WTC11 (cell line): ENCODE data around the gene MECP2. TPM values are rescaled to one million over a fixed set of nuclear protein-coding genes. Genes with fewer than 3 reads are reported as not detected.

Experiments
- ATAC-seq: fragments of 200-7000 bp; cut with Tn5 transposase; 2 replicates; pipeline ENCODE4 v1.10.0; 2021; ENCODE audit warnings: mild to moderate bottlenecking, moderate library complexity
- CTCF ChIA-PET: fragments of 300-600 bp; sonication (Branson Sonifier 250); formaldehyde crosslinking; loops from one replicate; lab custom pipeline; 2021; ENCODE audit warnings: antibody characterized with exemption; lab: Charles Lee
- POLR2A ChIA-PET: fragments of 350-600 bp; sonication (Branson Sonifier 250); formaldehyde crosslinking; loops from one replicate; lab custom pipeline; 2021; ENCODE audit warnings: antibody characterized with exemption; lab: Charles Lee
- DNase-seq: peaks from one replicate; pipeline ENCODE4 v3.0.0; 2021; ENCODE audit warnings: low spot score
- H3K27ac Mint-ChIP-seq: 2 replicates; pipeline ENCODE4 v1.8.0; 2021; ENCODE audit warnings: mixed read lengths
- H3K27me3 Mint-ChIP-seq: 2 replicates; pipeline ENCODE4 v1.8.0; 2021; ENCODE audit warnings: low read depth, mild to moderate bottlenecking, moderate library complexity, mixed read lengths
- H3K36me3 Mint-ChIP-seq: 2 replicates; pipeline ENCODE4 v1.8.0; 2021; ENCODE audit warnings: mixed read lengths
- H3K4me1 Mint-ChIP-seq: 2 replicates; pipeline ENCODE4 v1.8.0; 2022; ENCODE audit warnings: mixed read lengths
- H3K4me3 Mint-ChIP-seq: 2 replicates; pipeline ENCODE4 v1.8.0; 2021; ENCODE audit warnings: mild to moderate bottlenecking, moderate library complexity, mixed read lengths
- H3K9me3 Mint-ChIP-seq: 2 replicates; pipeline ENCODE4 v1.8.0; 2021; ENCODE audit warnings: mixed read lengths
- CREB1 ChIP-seq: sonication (generic); formaldehyde crosslinking; IDR thresholded peaks from 2 replicates; pipeline ENCODE4 v1.8.0; 2023; ENCODE audit warnings: mild to moderate bottlenecking, missing genetic modification reagents
- CTCF ChIP-seq: fragments of 200-600 bp; IDR thresholded peaks from 2 replicates; pipeline ENCODE4 v1.8.0; 2022; ENCODE audit warnings: antibody characterized with exemption
- E2F4 ChIP-seq: sonication (generic); formaldehyde crosslinking; IDR thresholded peaks from 2 replicates; pipeline ENCODE4 v1.8.1; 2022; ENCODE audit warnings: low read depth, mild to moderate bottlenecking, moderate library complexity, missing genetic modification reagents, borderline replicate concordance
- FOXJ3 ChIP-seq: sonication (generic); formaldehyde crosslinking; IDR thresholded peaks from 2 replicates; pipeline ENCODE4 v1.9.0; 2021; ENCODE audit warnings: missing genetic modification reagents, mild to moderate bottlenecking, borderline replicate concordance
- FOXK1 ChIP-seq: sonication (generic); formaldehyde crosslinking; IDR thresholded peaks from 2 replicates; pipeline ENCODE4 v1.8.0; 2022; ENCODE audit warnings: mild to moderate bottlenecking, moderate library complexity, missing genetic modification reagents
- GABPB1 ChIP-seq: sonication (generic); formaldehyde crosslinking; IDR thresholded peaks from 2 replicates; pipeline ENCODE4 v1.8.1; 2023; ENCODE audit warnings: mild to moderate bottlenecking, missing genetic modification reagents
- JUN ChIP-seq: sonication (generic); formaldehyde crosslinking; IDR thresholded peaks from 2 replicates; pipeline ENCODE4 v1.8.0; 2023; ENCODE audit warnings: mild to moderate bottlenecking, missing genetic modification reagents
- MYBL2 ChIP-seq: sonication (generic); formaldehyde crosslinking; IDR thresholded peaks from 2 replicates; pipeline ENCODE4 v1.8.1; 2023; ENCODE audit warnings: mild to moderate bottlenecking, moderate library complexity, missing genetic modification reagents
- NFYB ChIP-seq: sonication (generic); formaldehyde crosslinking; conservative IDR thresholded peaks from 2 replicates; pipeline ENCODE4 v1.8.0; 2022; ENCODE audit warnings: low read depth, missing genetic modification reagents
- OVOL2 ChIP-seq: fragments of 250-450 bp; sonication (Bioruptor Pico); IDR thresholded peaks from 2 replicates; pipeline ENCODE4 v1.9.0; 2021; ENCODE audit warnings: mild to moderate bottlenecking, borderline replicate concordance
- PREB ChIP-seq: sonication (generic); formaldehyde crosslinking; IDR thresholded peaks from 2 replicates; pipeline ENCODE4 v1.8.1; 2022; ENCODE audit warnings: mild to moderate bottlenecking, missing genetic modification reagents, moderate library complexity, borderline replicate concordance
- RORB ChIP-seq: fragments of 250-450 bp; sonication (Bioruptor Pico); IDR thresholded peaks from 2 replicates; pipeline ENCODE4 v1.9.0; 2021; ENCODE audit warnings: mild to moderate bottlenecking
- TCF7 ChIP-seq: sonication (generic); formaldehyde crosslinking; IDR thresholded peaks from 2 replicates; pipeline ENCODE4 v1.8.0; 2022; ENCODE audit warnings: mild to moderate bottlenecking, low read depth, missing genetic modification reagents, moderate library complexity
- ZNF416 ChIP-seq: fragments of 250-450 bp; sonication (Bioruptor Pico); IDR thresholded peaks from 2 replicates; pipeline ENCODE4 v1.9.0; 2021; ENCODE audit warnings: mild to moderate bottlenecking, inconsistent platforms
- total RNA-seq: library from RNA; stranded (reverse); gene quantifications from 3 replicates; pipeline ENCODE4 v1.2.3, GENCODE V29; 2021

Gene MECP2
- total RNA-seq, 1 experiment from 2014 or later: 28.7 TPM

- TF ChIP-seq E2F4 (CRISPR knock-in tag) (no peak), RORB (CRISPR knock-in tag) (no peak), ZNF416 (CRISPR knock-in tag) (no peak), PREB (no peak)
Measured at GRCh38 chrX:154059231-154059630, 38.3 kb downstream of the MECP2 start (continued).

- Mint-ChIP-seq H3K4me3 (no peak overlapping the region), H3K36me3 (peaks cover 8% of the 10 kb centered on the region), H3K4me1 (peaks cover 19% of the 10 kb centered on the region), H3K27me3 (no peaks in the 10 kb centered on the region), H3K9me3 (no peaks in the 10 kb centered on the region), H3K27ac (no peak overlapping the region; the same call in 1 of the 2 replicates)
- ChIA-PET POLR2A (no interaction called here), CTCF (no interaction called here)
- no peak for ATAC-seq
- no peak for DNase-seq
- TF ChIP-seq MYBL2 (CRISPR knock-in tag) (no peak), PREB (no peak), CREB1 (CRISPR knock-in tag) (no peak), FOXK1 (CRISPR knock-in tag) (no peak), JUN (CRISPR knock-in tag) (no peak)
Measured at GRCh38 chrX:154058214-154058997, 39.1 kb downstream of the MECP2 start.

- Mint-ChIP-seq H3K27me3 (no peaks in the 10 kb centered on the region), H3K9me3 (no peaks in the 10 kb centered on the region), H3K4me3 (no peak overlapping the region), H3K36me3 (peaks cover 8% of the 10 kb centered on the region), H3K27ac (no peak overlapping the region), H3K4me1 (peaks cover 19% of the 10 kb centered on the region)
- no peak for TF ChIP-seq NFYB (CRISPR knock-in tag)
- no peak for ATAC-seq
- CTCF ChIA-PET: no interaction called here
- POLR2A ChIA-PET: no interaction called here
- DNase-seq: no peak
Measured at GRCh38 chrX:154057791-154058190, 39.7 kb downstream of the MECP2 start.

GRCh38 chrX:154056770-154057241 is 40.7 kb downstream of the MECP2 start:
- H3K27me3 Mint-ChIP-seq: no peaks in the 10 kb centered on the region
- CTCF ChIA-PET: no interaction called here
- H3K27ac Mint-ChIP-seq: no peak overlapping the region
- POLR2A ChIA-PET: no interaction called here
- no peaks in the 10 kb centered on the region for H3K9me3 Mint-ChIP-seq
- TF ChIP-seq GABPB1 (CRISPR knock-in tag) (peak; percentile 99), OVOL2 (CRISPR knock-in tag) (no peak), FOXJ3 (CRISPR knock-in tag) (no peak), CTCF (no peak), TCF7 (no peak)
- no peak for DNase-seq
- H3K36me3 Mint-ChIP-seq: peaks cover 8% of the 10 kb centered on the region
- peaks cover 14% of the 10 kb centered on the region for H3K4me1 Mint-ChIP-seq
- no peak for ATAC-seq
- no peak overlapping the region for H3K4me3 Mint-ChIP-seq
